HG03175 (cell line): ENCODE measurements around the gene WARS2.

Source experiments
- ATAC-seq: cut with Tn5 transposase; IDR thresholded peaks from one replicate; pipeline ENCODE4 v1.9.1; 2021; ENCODE audit warnings: mild to moderate bottlenecking, moderate library complexity; ENCODE audit not compliant: unreplicated experiment

Gene WARS2

DNA sequence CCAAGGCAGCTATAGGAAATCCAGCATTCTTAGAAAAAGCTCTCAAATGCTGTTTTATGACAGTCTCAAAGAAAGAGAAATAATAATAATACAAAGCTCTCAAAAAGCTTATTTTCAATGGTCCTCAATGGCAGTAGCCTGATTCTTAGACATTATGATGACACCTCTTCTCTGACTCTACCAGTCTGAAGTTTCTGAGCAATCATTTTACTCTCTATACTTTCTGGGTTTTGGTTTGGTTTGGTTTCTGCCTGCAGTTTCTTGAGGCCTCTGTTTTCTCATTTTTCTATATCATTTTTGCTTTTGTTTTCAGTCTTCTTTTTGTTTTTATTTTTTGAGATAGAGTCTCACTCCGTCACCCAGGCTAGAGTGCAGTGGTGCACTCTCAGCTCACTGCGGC is 102.1 kb downstream of the WARS2 start:
- ATAC-seq = no peak

DNA sequence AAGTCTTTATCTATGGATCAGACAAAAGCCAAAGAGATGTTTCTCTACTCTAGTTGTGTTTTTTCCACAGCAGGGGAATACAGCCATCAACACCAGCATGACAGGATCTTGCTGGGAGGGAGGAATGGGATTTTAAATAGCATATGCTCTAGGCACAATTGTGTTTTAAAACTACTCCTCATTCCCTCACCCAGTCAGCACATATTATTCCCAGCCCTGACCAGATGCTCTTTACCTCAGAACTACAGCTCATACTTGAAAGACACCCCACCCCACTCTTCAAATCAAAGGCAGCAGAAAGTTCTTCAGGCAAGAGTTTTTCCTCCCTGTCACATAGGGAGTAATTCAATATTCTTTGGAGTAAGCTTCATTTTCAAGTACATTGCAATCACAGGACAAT is 106.1 kb downstream of the WARS2 start:
- no peak for ATAC-seq

DNA sequence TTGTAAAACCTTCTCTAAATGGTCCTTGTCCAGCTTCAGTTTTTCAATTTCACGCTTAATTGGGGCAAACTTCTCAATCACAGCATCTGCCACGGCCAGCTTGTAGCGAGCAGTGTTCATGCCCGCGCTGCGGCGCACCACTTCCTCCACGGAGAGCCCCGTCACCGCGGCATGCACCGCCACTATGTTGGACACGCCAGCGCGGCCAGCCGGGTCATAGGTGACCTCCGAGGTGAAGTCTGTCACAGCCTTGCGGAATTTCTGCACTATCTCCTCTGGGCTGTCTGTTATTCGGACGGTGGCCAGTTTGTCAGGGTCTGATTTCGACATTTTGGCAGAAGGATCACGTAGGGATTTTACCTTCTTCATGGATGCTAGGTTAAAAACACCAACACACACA is 107.5 kb downstream of the WARS2 start:
- no peak for ATAC-seq

DNA sequence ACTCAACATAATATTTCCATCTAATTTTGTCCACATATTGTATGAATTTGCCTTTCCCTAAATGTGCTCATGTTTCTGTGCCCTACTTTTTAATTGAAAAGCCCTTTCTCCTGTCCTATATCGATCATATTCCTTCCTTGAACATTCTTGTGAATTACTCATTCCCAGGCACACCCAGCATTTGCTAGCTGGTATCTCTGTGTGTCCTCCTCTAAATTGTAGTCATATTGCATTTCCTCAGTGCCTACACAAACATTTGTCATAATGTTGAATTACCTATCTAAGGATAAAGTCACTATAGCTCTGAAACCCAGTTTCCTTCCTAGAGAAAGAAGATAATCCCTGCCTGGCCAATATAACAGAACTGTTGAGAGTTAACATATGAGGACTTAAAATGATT is 112.7 kb downstream of the WARS2 start:
- ATAC-seq = no peak

DNA sequence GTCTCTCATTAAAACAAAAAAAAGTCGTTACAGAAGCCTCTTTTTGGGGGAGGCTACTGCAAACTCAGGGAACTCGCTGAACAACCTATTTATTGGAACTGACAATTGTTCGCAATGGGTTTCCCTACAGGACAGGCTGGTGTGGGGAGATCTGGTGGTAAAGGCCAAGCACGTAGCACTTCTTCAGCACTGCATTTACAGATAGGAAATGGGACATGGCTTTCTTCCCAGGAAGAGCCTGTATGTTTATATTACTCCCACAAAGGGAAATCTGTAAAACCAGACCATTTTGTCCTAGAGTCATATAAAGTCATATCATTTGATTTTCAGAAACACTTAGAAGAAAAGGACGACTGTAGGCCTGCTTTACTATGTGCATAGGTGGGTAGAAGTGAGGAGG is 113.5 kb downstream of the WARS2 start:
- no peak for ATAC-seq

DNA sequence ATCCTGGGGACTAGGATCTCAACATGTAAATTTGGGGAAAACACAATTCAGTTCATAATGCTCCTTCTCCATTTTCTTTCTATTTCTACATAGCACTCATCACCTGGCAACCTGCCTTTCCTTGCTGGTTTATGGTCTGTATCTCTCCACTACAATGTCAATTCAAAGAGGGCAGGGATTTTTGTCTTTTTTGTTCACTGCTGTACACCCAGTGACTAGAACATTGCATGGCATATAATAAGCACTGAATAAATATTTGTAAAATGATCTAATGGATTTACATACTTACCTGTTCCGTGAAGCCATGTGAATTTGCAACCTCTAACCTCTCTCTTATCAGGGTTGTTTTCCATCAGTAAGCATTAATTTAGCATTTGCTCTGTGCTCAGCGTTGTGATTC is 124.9 kb downstream of the WARS2 start:
- ATAC-seq = no peak

DNA sequence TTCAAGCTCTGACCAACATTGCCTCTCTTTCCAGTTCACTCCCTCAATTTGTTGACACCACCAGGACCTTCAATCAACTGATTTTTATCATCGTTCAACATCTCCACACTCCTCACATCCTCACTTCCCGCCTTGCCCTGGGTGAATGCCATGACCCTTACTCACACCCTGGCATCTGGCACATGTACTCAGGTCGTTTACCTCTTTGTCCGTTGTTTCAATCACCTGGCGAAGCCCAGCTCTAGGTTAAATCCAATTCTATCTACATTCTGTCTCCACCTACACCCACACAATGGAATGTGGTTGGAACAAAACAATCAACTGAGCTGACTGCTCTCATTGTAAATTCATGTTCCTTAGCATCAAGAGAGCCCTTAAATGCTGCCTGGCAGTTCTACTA is 128.1 kb downstream of the WARS2 start:
- ATAC-seq = no peak

DNA sequence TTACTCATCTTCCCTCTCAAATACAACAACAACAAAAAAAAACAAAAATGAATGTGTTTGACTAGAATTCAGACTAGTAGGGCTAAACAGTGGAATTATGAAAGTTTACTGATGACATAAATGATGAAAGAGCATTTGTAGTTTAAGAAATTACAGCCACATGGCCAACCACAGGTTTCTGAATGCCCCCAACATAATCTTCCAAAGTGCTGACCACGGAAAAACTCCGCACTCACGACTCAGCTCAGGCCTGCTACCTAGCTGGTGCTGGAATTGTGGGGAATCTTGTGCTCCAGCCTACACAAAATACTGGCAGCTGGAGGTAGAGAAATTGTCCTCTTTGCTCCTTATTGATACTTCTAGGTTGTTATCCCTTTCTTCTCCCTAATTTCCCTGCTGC is 128.7 kb downstream of the WARS2 start:
- ATAC-seq = no peak

DNA sequence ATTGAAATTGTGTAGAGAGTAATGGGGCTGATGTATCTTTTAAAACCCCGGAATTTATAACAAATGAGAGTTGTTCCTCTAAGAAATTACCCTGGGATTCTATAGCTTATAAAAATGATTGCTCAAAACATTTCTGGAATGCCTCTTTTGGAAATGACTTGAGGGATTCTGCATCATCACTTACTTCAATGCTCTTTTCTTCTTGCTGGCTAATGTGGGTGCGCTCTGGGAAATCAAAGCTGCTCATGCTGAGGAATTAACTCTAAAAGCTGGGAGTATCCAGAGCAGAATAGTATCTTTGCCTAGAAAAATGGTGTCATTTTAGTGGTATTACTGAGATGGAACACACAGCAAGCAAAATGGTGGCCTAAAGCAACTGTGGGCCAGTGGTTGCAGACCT is 129.3 kb downstream of the WARS2 start:
- ATAC-seq = no peak

DNA sequence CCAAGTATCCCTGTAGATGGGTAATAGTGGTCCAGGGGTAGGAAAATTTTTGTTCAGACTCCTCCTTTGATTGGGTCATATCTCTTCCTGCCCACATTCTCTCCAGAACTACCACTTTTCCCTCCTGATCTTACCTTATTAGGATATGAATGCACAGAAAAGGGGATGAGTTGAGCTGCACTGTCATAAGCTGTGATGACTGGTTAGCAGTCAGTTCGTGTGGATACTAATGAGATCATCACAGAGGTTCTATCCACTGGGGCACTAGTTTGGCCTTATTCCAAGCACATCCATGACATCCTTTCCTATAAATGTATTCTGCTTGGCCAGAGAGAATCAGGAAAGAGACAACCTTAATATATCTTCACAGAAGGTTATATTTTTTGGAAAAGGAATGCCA is 130.3 kb downstream of the WARS2 start:
- no peak for ATAC-seq

DNA sequence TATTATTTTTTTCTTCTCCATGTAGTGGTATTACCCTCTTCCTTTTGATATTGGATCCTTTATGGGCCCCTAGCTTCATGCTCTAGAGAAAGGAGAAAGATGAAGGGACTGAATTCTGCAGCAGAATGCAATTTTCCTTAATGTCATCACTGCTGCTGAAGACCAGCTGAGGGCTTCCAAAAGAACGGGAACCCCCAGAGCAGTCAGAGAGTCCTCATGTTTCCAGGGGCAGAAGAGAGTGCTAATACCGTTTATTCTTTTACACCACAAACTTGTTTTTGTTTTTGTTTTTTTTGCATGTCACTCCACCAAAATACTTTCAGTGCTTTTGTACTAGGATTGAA is 131.2 kb downstream of the WARS2 start:
- no peak for ATAC-seq

DNA sequence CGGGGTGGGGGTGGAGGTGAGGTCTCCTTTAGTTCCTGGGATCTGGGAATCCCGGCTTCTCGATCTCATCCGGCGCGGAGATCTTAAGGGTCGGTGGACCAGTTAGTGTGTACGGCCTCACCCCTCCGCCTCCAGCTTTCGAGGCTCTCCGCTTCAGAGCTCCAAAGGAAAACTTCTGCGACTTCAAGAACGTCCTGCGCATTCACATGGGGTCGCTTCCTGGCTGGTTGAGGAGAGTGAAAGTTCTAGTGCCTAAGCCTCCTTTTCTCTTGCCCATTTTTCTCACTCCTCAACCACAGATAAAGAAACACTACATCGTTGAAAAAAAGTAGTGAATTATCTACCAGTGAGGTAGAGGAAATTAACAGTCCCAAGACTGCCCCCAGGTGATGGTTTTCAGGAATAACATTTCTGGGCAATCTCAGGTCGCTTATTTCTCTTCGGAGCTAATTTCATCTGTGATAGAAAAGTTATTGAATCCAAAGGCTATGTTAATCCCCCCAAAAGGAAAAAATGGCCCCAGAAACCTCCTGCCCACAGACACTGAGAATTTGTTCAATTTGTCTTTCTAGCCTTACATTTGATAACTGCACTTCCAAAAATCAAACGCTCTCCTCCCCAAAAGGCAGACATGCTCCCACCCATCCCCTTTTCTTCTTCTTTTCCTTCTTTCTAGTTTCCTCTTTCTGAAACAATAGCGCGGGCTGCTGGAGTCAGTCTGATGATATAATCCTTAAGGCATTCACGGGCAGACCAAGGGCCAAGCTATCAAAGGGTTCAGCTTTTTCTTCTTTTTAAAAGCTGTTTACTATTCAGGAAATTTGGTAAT is 131.8 kb downstream of the WARS2 start:
- ATAC-seq = peak; percentile 77

DNA sequence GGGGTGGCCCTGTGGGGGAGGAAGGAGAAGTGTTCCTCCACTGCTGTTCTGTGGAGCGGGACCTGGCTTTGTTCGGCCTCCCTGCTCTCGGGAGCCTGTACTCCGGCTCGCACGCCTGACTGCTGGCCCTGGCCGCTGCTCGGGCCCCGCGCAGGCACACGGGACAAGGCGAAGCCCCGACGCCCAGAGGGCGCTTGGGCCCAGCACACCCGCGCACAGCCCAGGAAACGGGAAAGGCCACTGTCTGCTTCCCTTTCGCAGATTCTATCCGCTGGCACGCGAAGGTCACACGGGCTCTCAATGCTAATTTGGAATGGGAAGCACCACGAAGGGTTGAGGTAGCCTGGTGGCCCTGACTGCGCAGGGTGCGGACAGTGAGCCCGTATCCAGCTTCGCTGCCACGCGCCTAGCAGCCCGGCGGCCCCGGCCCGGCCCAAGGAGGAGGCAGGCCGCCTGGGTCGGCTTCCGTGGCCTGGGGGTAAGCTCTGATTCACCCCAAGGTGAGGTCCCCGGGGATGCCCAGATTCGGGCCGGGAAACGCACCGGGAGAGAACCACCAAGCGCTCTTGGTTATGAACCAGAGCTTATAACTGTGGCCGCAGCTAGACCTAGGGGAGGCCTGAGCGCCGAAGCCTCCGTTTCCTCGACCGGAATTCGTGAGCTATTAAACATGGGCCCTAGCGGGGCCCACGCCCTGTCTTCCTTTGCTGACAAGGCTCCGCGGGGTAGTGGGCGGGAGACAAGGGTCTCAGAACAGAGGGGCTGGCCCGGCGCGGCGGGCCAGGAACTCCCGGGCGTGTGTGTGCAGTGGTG is 132.6 kb downstream of the WARS2 start:
- no peak for ATAC-seq

DNA sequence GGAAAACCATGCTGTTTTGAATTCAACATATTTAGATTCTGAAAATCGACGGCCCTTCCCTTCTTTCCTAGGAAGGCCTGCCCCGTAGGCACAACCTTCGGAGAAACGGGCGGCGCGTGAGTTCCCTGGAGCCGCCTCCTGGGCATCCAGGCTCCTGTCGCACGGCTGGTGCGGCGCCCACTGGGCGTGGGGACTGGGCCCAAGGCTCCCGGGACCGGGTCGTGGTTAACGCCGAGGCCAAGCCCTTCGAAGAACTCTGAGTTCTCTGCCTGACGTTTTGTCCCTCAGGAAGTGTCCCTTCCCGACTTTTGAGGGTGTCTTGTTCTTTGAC is 133.1 kb downstream of the WARS2 start:
- ATAC-seq = no peak

DNA sequence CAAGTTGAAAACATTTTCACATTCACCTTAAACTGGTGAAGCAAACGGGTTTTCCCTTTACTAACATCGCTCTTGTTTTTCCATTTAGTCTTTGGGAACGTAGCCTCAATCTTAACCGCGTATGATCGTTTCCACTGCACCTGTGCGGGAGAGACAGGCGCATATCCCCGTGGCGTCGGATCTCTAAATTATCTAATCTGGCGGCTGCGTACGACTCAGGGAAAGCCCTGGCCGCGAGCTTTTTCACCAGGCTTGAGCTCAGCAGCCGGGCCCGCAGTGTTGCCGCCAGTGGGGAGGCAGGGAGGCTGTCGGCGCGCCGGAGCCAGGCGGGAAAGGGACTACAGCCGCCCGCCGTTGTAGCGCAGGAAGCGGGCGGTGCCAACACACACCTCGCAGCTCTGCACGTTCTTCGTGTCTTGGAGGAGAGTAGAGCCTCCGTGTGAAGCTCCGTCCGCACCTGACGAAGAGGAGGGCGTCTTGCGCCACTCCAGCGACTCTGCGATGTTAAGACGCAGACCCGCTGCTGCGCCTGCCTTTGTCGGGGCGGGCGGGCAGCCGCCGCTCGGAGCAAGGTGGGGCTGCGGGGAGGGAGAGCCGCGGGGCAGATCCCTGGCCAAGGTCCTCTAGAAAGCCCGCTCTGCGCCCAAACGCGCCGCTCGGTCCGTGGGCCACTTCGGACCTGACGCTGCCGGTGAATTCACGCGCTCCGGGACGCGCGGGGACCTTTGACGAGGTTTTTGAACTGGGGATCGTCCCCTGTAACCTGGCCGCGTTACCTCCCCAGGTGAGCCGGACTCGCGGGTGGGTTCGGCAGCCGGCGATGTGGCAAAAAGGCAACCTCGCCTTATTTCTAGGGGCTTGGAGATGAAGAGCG is 133.8 kb downstream of the WARS2 start:
- no peak for ATAC-seq

DNA sequence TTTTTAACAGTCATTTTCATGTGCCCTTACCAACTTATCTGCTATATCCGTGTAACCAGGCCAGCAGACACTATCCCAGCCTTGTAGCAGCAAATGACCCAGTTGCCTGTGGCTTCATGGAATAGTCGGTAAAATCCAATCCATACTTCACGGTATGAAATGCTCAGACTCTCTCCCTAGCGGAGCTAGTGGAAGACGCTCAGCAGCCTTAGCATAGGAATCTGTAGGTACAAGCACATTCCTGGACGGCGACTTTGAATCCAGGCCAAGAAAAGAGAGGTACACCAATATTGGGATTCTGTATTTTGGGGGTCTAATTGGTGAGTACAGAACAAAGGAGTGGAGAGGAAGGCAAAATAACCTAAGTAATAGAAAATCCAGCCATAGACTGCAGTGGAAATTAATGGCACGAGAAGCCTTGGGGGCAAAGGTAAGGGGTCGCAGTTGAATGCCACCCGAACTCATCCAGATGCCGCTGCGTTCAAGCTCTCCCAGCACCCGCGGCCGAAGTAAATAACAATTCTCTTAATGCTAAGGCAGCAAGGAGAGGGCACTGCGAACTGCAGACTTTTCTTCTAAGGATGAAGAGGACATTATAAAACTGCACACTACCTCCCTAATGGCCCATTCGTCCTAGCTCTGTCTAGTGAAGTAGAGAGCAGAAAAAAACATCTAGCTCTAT is 134.6 kb downstream of the WARS2 start:
- ATAC-seq = no peak

DNA sequence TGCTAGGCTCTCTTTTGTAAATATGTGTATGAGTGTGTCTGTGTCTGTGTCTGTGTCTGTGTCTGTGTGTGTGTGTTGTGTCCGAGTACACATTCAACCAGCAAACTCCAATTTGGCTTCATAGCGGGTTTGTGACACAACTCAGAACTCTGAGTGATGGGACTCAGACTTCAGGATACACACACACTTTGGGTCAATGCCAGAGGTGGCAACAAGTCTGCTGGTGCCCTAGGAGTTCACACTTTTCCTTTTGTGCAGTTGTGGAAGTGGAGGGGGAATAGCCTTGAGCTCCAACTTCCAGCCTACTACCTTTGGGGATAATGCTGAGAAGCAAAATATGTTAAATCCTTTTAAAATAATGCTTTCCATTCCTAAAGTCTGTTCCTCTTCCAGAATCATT is 135.7 kb downstream of the WARS2 start:
- ATAC-seq = no peak

DNA sequence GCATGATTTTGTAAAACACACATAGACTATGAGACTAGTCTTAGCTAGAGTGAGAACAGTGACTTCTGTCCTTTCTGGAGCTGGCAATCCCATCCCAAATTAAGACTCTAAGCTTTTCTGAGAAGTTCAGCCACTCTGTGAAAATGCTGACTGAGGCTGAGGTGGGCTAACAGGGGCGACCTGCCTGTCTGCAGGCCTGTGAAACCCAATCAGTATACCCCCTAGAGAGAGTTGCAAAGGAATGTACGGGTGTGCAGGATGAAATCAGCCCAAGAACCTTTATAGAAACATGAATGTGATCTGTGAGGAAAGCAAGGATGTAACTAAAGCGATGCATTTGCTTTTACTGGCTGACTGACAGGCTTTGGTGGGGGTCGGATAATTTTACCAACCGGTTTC is 136.3 kb downstream of the WARS2 start:
- no peak for ATAC-seq

DNA sequence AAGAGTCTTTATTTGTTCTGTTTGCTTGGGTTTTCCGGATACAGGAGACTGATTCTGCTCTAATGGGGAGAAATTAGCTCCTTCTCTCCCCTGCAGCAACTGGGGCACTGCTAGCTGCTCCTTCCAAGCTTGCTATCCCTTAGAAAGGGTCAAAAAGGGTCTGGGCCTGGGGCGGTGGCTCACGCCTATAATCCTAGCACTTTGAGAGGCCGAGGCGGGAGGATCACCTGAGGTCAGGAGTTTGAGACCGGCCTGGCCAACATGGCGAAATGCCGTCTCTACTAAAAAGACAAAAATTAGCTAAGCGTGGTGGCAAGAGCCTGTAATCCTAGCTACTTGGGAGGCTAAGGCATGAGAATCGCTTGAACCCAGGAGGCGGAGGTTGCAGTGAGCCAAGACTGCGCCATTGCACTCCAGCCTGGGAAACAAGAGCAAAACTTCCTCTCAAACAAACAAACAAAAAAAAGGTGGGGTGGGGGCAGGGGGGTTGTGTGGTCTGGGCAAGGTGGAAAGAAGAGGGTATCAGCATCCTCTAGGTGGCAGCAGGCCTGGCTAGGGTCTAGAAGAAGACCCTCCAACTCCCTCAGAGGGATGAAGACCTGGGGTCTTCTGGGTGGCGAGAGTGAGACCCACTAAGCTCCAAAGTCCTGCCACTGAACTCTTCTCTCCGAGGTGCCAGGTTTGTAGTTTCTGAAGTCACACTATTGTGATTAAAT is 136.9 kb downstream of the WARS2 start:
- ATAC-seq = no peak

DNA sequence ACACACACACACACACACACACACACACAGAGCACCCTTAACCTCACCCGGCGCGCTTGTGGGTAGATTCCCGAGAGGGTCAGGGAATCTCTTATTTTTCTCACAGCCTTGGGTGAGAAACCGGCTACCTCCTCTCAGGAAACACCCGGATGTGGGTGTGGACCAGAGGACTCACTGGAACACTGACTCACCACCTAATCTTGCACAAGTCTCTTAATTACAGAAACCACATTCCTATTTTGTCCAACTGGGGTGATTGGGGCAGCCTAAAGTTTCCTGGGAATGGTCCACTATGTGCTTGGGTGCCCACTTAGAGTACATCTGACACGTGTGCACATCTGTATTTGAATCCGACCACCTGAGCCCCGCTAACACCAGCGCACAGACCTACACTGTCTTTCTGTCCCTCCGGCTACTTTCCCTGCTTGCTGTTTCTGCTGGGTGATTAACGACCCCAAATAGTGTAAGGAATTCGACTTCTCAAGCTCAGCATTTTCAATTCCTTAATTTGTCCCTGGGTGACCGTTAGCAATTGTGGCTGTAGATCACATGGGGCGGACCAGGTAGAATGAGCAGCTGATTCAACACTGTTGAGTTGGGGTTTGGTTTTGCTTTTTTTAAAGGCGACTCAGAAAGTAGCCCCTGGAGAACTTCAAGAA is 138.3 kb downstream of the WARS2 start:
- ATAC-seq = no peak
